CD14-positive monocyte (primary cell): ENCODE results near the gene HOXA7. TPM values are rescaled to one million over a fixed set of nuclear protein-coding genes. Genes with fewer than 3 reads are reported as not detected.

ENCODE experiments used
- DNase-seq, 3 donors: peaks; one replicate each; pipeline ENCODE4 v3.0.0-alpha.2; 2011 to 2022
- H2AFZ ChIP-seq: 2 replicates; pipeline ENCODE4 v1.6.0; 2012; ENCODE audit warnings: mild to moderate bottlenecking, low read depth, low read length, inconsistent platforms; ENCODE audit not compliant: insufficient read depth, poor library complexity, severe bottlenecking
- H3K27ac ChIP-seq, 2 donors: 1 replicate in 1 of 2; 2 replicates in 1 of 2; pipeline ENCODE4 v1.5.1; 2012 to 2013; ENCODE audit warnings: low read length in 2 of 2, control low read depth in 1 of 2, inconsistent platforms in 1 of 2, low read depth in 1 of 2, mild to moderate bottlenecking in 1 of 2
- H3K27me3 ChIP-seq, 2 donors: one replicate each; pipeline versions ENCODE4 v1.6.0 to v1.6.1; 2011 to 2013; ENCODE audit warnings: low read length in 2 of 2; ENCODE audit not compliant: control insufficient read depth in 2 of 2, insufficient read depth in 2 of 2
- H3K36me3 ChIP-seq, 2 donors: replicated peaks in 1 of 2; 1 replicate in 1 of 2; 2 replicates in 1 of 2; pipeline versions ENCODE4 v1.5.1 to v1.6.1; 2012 to 2013; ENCODE audit warnings: low read length in 2 of 2, control low read depth in 1 of 2, inconsistent platforms in 1 of 2, mild to moderate bottlenecking in 1 of 2; ENCODE audit not compliant: insufficient read depth in 2 of 2, control insufficient read depth in 1 of 2
- H3K4me1 ChIP-seq, 2 donors: 1 replicate in 1 of 2; 2 replicates in 1 of 2; pipeline versions ENCODE4 v1.5.1 to v1.6.1; 2012 to 2013; ENCODE audit warnings: low read length in 2 of 2, control low read depth in 1 of 2, inconsistent platforms in 1 of 2, mild to moderate bottlenecking in 1 of 2, moderate library complexity in 1 of 2; ENCODE audit not compliant: insufficient read depth in 2 of 2, control insufficient read depth in 1 of 2
- H3K4me2 ChIP-seq: replicated peaks from 2 replicates; pipeline ENCODE3; 2012; ENCODE audit warnings: low read length, moderate library complexity, mild to moderate bottlenecking; ENCODE audit not compliant: poor library complexity, severe bottlenecking; ENCODE audit errors: extremely low read depth
- H3K4me3 ChIP-seq, 3 experiments: fragments of 200-600 bp in 1 of 3; sonication (generic) in 1 of 3; replicated peaks in 1 of 3; 1 replicate in 2 of 3; 2 replicates in 1 of 3; pipeline ENCODE4 v1.5.1; 2011 to 2013; ENCODE audit warnings: low read length in 3 of 3, mild to moderate bottlenecking in 3 of 3, control low read depth in 2 of 3, low read depth in 2 of 3, inconsistent platforms in 1 of 3, moderate library complexity in 1 of 3
- H3K79me2 ChIP-seq: 2 replicates; pipeline ENCODE4 v1.6.0; 2012; ENCODE audit warnings: mild to moderate bottlenecking, control low read depth, inconsistent platforms, low read length, moderate library complexity; ENCODE audit not compliant: insufficient read depth
- H3K9ac ChIP-seq: 2 replicates; pipeline ENCODE4 v1.6.0; 2017; ENCODE audit warnings: low read length, mild to moderate bottlenecking; ENCODE audit not compliant: insufficient read depth, poor library complexity, severe bottlenecking
- H3K9me3 ChIP-seq, 2 donors: replicated peaks in 1 of 2; 1 replicate in 1 of 2; 2 replicates in 1 of 2; pipeline versions ENCODE4 v1.5.1 to v1.6.1; 2012 to 2013; ENCODE audit warnings: low read length in 2 of 2, control low read depth in 1 of 2; ENCODE audit not compliant: control insufficient read depth in 1 of 2, insufficient read depth in 1 of 2
- H4K20me1 ChIP-seq: 2 replicates; pipeline ENCODE4 v1.6.0; 2012; ENCODE audit warnings: mild to moderate bottlenecking, low read length, control low read depth, moderate library complexity; ENCODE audit not compliant: insufficient read depth
- H3K27ac Mint-ChIP-seq, 7 donors: one replicate each; pipeline ENCODE4 v1.8.0; 2020; ENCODE audit warnings: mild to moderate bottlenecking in 7 of 7, mixed read lengths in 7 of 7, moderate library complexity in 6 of 7, inconsistent platforms in 2 of 7
- H3K27me3 Mint-ChIP-seq, 3 donors: one replicate each; pipeline ENCODE4 v1.8.0; 2021 to 2022; ENCODE audit warnings: low read depth in 3 of 3, mild to moderate bottlenecking in 3 of 3, mixed read lengths in 3 of 3, moderate library complexity in 3 of 3, inconsistent platforms in 1 of 3
- H3K36me3 Mint-ChIP-seq, 2 donors: one replicate each; pipeline ENCODE4 v1.8.0; 2020; ENCODE audit warnings: mixed read lengths in 2 of 2, inconsistent platforms in 1 of 2, mild to moderate bottlenecking in 1 of 2
- H3K4me1 Mint-ChIP-seq: one replicate; pipeline ENCODE4 v1.8.0; 2020; ENCODE audit warnings: mild to moderate bottlenecking, mixed read lengths
- H3K4me3 Mint-ChIP-seq, 2 donors: one replicate each; pipeline ENCODE4 v1.8.0; 2020; ENCODE audit warnings: mild to moderate bottlenecking in 2 of 2, mixed read lengths in 2 of 2, moderate library complexity in 1 of 2
- H3K9me3 Mint-ChIP-seq, 7 donors: one replicate each; pipeline ENCODE4 v1.8.0; 2020 to 2022; ENCODE audit warnings: mixed read lengths in 7 of 7, mild to moderate bottlenecking in 6 of 7, moderate library complexity in 6 of 7, inconsistent platforms in 2 of 7
- WGBS: methylation state at CpG from one replicate; pipeline ENCODE4 v1.1.5; 2013; ENCODE audit warnings: missing lambda C conversion rate; ENCODE audit not compliant: insufficient coverage; 5-methylcytosine and 5-hydroxymethylcytosine counted together
- intact Hi-C, 2 donors: fragments of 100-400 bp; cut with micrococcal nuclease; formaldehyde crosslinking; loops; one replicate each; pipeline versions ENCODE4 v1.15.0 to v1.15.1; 2023
- polyA plus RNA-seq, 3 donors: library from polyadenylated mRNA; depleted of rRNA in 1 of 3; unstranded in 2 of 3; stranded (reverse) in 1 of 3; fragments of 300-500 nt in 2 of 3; fragments of >200 nt in 1 of 3; fragmentation: Illumina TruSeq in 2 of 3; gene quantifications; 1 replicate in 2 of 3; 2 replicates in 1 of 3; pipeline ENCODE4 v1.2.3, GENCODE V29; 2012 to 2021
- TF ChIP-seq, protein P1 (sequence below): fragments of 200-600 bp; IDR thresholded peaks from one replicate; pipeline ENCODE4 v1.8.0; 2022; ENCODE audit warnings: antibody characterized with exemption, mild to moderate bottlenecking

Gene HOXA7
- polyA plus RNA-seq, 3 donors: not detected

DNA sequence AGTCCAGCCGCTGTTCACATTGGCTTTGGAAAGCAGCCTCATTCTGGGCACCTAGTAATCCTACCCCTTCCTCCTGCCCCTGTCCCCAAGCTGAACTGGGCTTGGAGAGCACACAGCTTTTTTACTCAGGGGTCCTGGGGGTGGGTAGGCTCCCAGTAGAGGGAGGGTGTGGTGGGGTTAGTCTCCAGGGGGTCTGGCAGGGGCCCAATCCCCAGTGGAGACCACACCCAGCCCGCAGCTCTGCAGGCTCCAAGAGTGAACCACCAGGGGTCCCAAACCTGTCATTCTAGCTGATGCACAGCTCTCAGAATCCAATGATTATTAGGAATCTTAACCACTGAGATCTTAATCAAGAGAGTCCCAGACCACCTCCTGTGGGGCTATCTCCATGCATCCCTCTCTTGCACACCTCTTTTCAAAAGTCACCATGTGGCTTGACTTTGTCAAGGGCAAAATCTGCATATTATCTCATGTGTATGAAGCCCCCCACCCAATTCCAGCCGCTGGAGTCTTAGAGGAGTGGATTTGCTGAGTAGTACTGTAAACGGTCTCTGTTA lies 25.9 kb upstream of the HOXA7 start:
- Mint-ChIP-seq H3K9me3 (peaks cover 3 to 39% (median 18%) of the 10 kb centered on the region in 7 donors), H3K27ac (no peak overlapping the region), H3K27me3 (peaks cover 91 to 96% (median 96%) of the 10 kb centered on the region in 3 donors), H3K4me3 (peak overlapping the region in 1 of 2 donors; percentile 81), H3K4me1 (peaks cover 45% of the 10 kb centered on the region), H3K36me3 (peaks cover 10 to 23% of the 10 kb centered on the region in 2 donors)
- intact Hi-C loops: no loop called here
- WGBS: 60% methylated on average over 1 of the region's 4 CpGs
- peaks cover 68 to 99% of the 10 kb centered on the region in 2 donors for H3K27me3 ChIP-seq
- no peak overlapping the region for H3K4me3 ChIP-seq
- no peaks in the 10 kb centered on the region for H4K20me1 ChIP-seq
- no peaks in the 10 kb centered on the region for H3K79me2 ChIP-seq
- no peak overlapping the region for H3K27ac ChIP-seq
- no peak overlapping the region for H3K4me2 ChIP-seq
- H3K9ac ChIP-seq: no peak overlapping the region
- TF ChIP-seq, protein P1, sequence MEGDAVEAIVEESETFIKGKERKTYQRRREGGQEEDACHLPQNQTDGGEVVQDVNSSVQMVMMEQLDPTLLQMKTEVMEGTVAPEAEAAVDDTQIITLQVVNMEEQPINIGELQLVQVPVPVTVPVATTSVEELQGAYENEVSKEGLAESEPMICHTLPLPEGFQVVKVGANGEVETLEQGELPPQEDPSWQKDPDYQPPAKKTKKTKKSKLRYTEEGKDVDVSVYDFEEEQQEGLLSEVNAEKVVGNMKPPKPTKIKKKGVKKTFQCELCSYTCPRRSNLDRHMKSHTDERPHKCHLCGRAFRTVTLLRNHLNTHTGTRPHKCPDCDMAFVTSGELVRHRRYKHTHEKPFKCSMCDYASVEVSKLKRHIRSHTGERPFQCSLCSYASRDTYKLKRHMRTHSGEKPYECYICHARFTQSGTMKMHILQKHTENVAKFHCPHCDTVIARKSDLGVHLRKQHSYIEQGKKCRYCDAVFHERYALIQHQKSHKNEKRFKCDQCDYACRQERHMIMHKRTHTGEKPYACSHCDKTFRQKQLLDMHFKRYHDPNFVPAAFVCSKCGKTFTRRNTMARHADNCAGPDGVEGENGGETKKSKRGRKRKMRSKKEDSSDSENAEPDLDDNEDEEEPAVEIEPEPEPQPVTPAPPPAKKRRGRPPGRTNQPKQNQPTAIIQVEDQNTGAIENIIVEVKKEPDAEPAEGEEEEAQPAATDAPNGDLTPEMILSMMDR: no peak
- H2AFZ ChIP-seq: no peak overlapping the region
- H3K4me1 ChIP-seq: peaks cover 35 to 38% of the 10 kb centered on the region in 2 donors
- H3K36me3 ChIP-seq: no peaks in the 10 kb centered on the region
- H3K9me3 ChIP-seq: peaks cover 7 to 45% of the 10 kb centered on the region in 2 donors
- no peak for DNase-seq

DNA sequence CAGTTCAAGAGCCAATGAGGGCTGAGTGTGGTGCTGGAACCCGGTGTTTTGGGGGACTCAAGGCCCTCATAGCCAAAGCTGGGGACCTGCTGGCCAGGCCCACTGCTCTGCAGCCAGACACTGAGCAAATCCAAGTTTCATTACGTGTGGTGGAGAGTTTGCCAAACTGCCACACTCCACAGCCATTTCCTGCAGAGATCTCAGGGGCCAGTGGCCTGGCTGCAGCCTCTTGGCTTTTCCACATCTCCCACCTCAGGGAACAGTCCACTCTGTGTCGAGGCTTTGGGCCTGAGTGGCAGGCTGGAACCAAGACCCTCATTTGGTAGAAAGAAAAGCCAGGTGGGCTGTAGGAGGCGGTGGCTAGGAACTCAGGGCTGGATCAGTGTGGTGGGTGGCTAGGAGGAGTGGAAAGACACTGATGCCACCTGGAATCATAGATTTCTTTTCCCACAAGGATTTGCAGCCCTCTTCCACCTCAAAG lies 25.4 kb upstream of the HOXA7 start:
- peaks cover 3 to 38% (median 17%) of the 10 kb centered on the region in 7 donors for H3K9me3 Mint-ChIP-seq
- no peak overlapping the region for H3K9ac ChIP-seq
- no peak overlapping the region for H3K27ac ChIP-seq
- H3K27me3 ChIP-seq: peaks cover 63 to 99% of the 10 kb centered on the region in 2 donors
- no peak overlapping the region for H3K27ac Mint-ChIP-seq
- intact Hi-C loops: no loop called here
- H3K9me3 ChIP-seq: peaks cover 7 to 45% of the 10 kb centered on the region in 2 donors
- H3K4me3 Mint-ChIP-seq: peak overlapping the region in 1 of 2 donors; percentile 81
- WGBS: no CpG with 5 or more reads among the region's 4 CpGs
- peaks cover 35 to 38% of the 10 kb centered on the region in 2 donors for H3K4me1 ChIP-seq
- no peaks in the 10 kb centered on the region for H3K36me3 ChIP-seq
- no peak overlapping the region for H3K4me2 ChIP-seq
- peaks cover 42% of the 10 kb centered on the region for H3K4me1 Mint-ChIP-seq
- H3K36me3 Mint-ChIP-seq: peaks cover 10 to 23% of the 10 kb centered on the region in 2 donors
- peaks cover 90 to 96% (median 96%) of the 10 kb centered on the region in 3 donors for H3K27me3 Mint-ChIP-seq
- TF ChIP-seq, protein P1: no peak
- no peak overlapping the region for H3K4me3 ChIP-seq
- no peaks in the 10 kb centered on the region for H3K79me2 ChIP-seq
- no peak for DNase-seq
- H2AFZ ChIP-seq: no peak overlapping the region
- H4K20me1 ChIP-seq: no peaks in the 10 kb centered on the region
